ENCODE results near the gene PPP1R8.
A peak's percentile ranks its signal among the peaks of the same experiment; 100 is the strongest.

Gene PPP1R8

DNA sequence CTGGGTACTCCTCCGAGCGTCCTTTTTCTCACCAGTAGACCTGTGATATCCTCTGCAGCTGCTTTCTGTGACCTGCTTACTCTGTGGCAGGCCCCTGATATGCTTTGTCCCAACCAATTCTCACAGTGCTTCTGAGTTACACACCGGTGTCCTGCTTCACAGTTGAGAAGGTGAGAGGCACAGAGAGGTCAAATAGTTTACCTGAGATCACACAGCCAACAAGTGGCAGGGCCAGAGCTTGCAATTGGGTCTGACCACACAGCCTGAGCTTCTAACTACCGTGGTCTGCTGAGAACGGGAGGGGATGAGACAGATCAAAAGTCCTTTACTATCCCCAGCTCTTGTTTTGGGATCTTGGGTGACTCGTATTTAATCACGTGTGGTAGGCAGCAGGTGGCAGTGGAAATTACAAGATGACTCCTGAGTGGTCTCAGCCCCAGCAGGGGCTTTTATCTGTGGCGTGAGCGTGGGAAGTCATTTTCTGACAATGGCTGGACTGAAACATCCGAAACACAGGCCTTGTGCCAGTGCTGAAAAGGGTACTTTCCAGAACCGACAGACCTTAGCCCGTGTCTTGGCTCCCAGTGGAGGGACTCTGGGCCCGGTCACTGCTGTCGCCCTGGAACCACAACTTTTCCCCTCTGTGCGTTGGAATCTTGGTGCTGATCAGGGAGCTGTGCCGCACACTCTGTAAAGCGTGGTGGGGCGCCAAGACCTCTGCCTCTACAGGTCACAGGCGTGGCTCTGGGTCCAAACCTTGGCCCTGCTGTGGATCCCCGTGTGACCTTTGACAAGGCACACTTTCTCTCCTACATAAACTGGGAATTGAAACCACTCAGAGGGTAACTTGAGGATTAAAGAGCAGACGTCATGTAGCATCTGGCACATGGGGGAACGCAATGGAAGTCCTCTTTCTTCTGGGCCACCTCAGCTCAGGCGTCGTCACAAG is 53.7 kb downstream of the PPP1R8 start:
- no peak for DNase-seq
- intact Hi-C loops (cut with DNase I) = no loop called here

DNA sequence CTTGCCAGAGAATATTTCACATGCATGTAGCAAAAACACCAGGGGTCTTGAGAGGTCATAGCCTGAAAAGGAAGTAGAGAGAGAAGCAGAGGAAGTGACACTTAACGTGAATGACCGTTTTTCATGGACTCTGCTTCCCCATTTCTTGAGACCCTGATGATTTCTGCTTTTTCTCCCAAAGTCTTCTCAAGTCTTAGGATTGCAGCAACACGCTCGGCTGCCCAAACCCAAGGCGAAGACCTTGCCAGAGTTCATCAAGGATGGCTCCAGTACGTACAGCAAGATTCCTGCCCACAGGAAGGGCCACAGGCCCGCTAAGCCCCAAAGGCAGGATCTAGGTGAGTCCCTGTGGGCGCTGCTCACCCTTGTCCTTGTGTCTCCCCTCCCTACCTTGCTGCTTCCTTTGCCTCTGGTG is 54.5 kb downstream of the PPP1R8 start:
- intact Hi-C loops (cut with DNase I) = no loop called here

DNA sequence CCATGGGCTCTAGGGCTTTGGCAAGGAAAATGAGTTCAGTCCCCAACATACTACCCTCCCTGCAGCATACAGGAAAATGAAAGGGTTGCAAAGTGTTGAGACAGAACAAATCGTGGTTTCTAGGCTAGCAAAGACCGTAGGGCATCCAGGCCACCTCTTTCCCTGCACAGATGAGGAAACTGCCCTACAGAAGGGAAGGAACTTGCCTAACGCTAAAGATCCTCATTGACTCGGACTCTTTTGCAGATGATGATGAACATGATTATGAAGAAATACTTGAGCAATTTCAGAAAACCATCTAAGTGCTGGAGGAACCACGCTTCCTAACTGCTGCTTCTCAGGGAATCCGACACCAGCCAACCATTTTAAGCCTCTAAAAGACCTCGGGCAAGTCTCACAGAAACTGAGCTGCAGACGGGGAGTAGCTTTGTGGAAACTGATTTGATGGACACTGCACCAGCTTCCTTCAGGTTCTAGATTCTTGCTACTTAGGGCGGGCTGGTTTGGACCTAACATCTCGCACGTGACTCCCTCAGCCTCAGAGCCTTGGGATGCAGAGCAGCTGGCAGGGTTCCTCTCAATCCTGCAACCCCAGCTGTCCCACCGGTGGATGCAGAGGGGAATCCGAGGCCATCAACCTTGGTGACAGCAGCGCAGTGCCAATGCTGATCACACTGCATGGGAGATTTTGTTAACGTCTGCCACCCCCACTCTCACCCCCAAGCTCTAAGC is 55.2 kb downstream of the PPP1R8 start:
- DNase-seq = peak in 1 of 42 donors; percentile 34
- intact Hi-C loops (cut with DNase I) = no loop called here

More for the DNA sequence above, 54.5 kb downstream of the PPP1R8 start:
- no peak for DNase-seq

DNA sequence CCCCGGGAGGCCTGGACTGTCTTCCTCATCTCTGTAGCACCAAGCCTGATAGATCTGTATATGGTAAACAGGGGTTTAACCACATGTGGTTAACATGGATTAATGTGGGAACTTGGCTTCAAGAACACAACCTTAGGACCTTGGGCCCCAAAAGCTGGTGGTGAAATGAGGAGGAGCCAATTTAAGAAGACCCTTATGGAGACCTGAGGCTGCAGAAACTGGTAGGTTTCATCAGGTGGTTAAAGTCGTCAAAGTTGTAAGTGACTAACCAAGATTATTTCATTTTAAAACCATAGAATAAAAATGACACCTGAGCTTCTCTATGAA is 55.7 kb downstream of the PPP1R8 start:
- DNase-seq = no peak
- intact Hi-C loops (cut with DNase I) = no loop called here

DNA sequence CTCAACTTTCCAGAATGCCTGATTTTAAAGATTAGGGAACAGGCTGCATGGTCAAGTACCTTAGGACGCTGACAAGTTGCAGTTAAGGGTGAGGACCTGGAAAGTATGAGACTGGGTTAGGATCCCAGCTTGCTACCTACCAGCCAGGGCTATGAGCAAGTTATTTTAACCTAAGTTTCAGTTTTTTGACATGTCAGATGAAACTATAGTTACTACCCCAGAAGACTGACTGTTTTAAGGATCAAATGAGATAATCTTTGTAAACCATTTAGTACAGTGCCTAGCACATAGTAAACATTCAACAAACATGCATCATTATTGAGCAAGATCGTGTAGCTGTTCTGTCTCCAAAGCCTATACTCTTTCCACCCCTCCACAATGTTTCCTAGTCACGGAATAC is 56.2 kb downstream of the PPP1R8 start:
- intact Hi-C loops (cut with DNase I) = no loop called here
- no peak for DNase-seq

DNA sequence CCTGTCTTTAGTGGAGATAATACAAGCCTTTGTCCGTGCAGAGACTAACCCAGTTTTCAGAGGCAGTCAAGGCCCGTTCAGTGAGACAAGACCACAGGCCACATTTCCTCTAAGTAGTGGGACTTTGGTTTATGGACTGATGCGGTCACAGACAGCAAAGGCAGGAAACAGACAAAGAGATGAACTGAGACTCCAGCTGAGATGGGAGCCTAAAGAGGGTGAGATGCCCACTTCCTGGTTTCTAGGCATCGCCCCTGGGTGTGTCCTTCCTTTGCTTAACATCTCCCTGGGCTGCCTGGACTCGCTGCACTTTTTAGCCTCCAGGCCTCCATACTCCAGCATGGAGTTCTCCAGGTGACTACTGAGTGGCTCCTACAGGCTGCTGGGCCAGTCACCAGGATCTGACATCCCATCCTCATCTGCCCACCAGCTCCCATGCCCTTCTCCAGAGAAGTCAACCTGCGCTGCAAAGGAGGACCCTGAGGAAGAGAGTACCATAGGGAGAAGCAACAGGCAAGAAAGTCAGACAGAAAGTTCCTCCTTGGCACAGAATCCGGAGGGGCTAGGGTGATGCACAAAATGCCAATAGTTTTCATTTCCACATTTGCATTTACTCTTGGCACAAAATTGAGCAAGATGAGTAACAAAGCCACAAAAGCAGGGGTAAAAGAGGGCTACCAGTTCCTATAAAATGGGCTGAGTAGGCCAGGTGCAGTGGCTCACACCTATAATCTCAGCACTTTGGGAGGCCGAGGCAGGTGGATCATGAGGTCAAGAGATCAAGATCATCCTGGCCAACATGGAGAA is 56.8 kb downstream of the PPP1R8 start:
- intact Hi-C loops (cut with DNase I) = no loop called here
- DNase-seq = peak in 1 of 42 donors; percentile 41

DNA sequence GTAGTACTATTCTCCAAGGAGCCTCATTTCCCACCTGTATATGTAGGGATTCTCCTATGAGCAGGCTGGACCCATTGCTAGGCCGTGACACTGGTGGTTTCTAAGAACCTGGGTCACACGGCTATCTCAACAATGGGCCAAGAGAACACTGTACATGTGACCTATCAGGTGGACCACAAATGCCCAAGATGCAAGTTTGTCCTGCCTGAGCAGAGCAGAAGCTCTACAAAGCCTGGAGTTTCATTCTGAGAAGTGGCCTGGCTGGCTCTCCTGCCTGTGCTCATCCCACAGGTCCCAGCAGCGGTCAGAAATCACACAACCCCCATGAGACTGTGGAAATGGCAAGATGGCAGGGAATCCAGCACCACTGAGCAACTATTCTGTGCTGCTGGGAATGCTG is 58.9 kb downstream of the PPP1R8 start:
- peak in 1 of 42 donors; percentile 41 for DNase-seq
- intact Hi-C loops (cut with DNase I) = no loop called here

DNA sequence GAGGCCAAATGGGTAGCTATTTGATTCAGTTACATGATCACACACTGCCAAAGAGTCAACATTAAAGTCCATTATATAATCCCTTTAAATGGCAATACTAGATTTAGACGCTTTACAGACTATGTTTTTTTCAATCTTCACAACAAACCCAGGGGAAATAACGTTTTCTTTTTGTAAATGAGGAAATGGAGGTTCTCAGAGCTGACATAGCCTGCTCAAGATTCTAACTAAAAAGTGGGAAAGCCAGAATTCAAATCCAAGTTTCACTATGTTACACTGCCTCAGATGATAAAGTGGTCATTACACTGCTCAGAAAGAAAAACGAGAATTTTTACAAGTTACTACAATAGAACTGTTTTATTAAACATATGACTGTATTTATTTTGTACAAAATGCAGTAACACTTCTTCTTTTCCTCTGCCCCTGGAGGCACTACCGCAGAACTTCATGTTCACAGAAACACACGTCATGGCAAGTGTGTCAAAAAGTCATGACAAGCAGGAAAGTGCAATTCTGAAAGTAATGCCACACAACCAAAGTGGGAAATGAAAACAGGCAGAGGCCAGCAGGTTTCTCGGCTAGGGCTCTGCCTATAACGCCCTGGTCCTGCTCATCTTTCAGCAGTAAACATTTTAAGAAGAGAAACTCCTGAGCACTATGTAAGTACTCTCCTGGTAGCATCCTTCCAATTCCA is 60.8 kb downstream of the PPP1R8 start:
- DNase-seq = peak in 7 of 42 donors; percentile 8 to 44 (median 31)
- intact Hi-C loops (cut with DNase I) = no loop called here

DNA sequence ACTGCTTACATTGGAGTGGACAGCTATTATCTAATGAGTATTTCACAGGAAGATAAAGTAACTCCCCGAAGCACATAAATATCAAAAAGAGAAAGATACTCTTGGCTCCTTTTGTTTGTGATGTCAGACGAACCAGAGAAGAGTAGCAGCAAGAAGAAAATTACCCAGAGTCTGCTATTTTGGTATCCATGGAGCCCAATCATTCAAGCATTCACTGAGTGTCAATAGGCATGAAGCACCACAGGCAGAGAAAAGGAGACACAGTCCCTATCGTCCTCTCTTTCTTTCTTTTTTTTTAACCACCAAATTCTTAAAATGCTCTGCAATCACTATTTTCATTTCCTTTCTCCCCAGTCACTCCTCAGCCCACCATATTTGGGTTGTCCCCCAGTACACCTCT is 63.9 kb downstream of the PPP1R8 start:
- DNase-seq = no peak
- intact Hi-C loops (cut with DNase I) = no loop called here
